AG09319 (cell line): Measurements from ENCODE around the gene LRRC8B.
"Not testable (repeated sequence)": the region's sequence is repeated elsewhere in the genome, so short reads cannot be mapped to it uniquely, and the experiment has no call there.

Experiments
- DNase-seq: peaks from one replicate; pipeline ENCODE4 v3.0.0-alpha.2; 2010; ENCODE audit warnings: low read depth; ENCODE audit errors: extremely low read depth
- TF ChIP-seq, protein P1 (sequence below): IDR thresholded peaks from 2 replicates; pipeline ENCODE4 v1.5.1; 2011; ENCODE audit warnings: low read depth, mild to moderate bottlenecking, inconsistent platforms, low read length, moderate library complexity

Gene LRRC8B

DNA sequence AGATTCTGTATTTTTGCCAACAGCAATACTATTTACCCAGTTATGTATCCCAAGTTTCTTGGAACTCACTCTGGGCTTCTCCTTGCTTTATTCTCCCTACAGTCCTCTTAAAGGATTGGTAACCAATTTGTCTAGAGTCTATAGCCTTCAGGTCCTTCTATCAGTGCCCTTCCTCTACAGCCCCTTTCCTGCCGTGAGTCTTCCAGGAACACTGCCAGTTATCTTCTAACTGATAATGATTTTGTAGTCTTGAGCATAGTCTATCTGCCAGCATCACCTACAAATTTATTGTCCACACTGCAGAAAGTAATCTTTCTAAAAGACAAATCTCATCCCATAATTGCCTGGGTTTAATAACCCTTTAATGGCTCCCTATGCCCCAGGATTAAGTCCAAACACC is 8.2 kb downstream of the LRRC8B start:
- TF ChIP-seq, protein P1, sequence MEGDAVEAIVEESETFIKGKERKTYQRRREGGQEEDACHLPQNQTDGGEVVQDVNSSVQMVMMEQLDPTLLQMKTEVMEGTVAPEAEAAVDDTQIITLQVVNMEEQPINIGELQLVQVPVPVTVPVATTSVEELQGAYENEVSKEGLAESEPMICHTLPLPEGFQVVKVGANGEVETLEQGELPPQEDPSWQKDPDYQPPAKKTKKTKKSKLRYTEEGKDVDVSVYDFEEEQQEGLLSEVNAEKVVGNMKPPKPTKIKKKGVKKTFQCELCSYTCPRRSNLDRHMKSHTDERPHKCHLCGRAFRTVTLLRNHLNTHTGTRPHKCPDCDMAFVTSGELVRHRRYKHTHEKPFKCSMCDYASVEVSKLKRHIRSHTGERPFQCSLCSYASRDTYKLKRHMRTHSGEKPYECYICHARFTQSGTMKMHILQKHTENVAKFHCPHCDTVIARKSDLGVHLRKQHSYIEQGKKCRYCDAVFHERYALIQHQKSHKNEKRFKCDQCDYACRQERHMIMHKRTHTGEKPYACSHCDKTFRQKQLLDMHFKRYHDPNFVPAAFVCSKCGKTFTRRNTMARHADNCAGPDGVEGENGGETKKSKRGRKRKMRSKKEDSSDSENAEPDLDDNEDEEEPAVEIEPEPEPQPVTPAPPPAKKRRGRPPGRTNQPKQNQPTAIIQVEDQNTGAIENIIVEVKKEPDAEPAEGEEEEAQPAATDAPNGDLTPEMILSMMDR = no peak
- no peak for DNase-seq

DNA sequence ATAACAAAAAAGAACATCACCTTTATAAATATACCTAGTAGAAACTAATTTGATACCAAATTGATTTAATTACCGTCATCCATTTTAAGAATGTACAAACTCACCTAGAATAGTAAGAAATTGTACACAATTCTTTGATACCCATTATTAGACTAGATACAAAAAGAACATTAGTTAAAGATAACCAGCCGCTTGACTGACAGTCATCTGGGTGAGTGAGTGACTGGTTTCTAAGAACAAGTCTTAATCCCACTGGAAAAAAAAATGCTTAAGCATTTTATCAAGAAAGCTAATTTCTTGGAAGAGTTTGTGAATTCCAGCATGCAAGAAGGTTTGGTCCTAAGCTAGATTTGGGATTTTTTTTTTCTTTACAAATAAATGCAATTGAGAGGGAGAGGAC is 10.9 kb downstream of the LRRC8B start:
- no peak for DNase-seq
- TF ChIP-seq, protein P1 = no peak

DNA sequence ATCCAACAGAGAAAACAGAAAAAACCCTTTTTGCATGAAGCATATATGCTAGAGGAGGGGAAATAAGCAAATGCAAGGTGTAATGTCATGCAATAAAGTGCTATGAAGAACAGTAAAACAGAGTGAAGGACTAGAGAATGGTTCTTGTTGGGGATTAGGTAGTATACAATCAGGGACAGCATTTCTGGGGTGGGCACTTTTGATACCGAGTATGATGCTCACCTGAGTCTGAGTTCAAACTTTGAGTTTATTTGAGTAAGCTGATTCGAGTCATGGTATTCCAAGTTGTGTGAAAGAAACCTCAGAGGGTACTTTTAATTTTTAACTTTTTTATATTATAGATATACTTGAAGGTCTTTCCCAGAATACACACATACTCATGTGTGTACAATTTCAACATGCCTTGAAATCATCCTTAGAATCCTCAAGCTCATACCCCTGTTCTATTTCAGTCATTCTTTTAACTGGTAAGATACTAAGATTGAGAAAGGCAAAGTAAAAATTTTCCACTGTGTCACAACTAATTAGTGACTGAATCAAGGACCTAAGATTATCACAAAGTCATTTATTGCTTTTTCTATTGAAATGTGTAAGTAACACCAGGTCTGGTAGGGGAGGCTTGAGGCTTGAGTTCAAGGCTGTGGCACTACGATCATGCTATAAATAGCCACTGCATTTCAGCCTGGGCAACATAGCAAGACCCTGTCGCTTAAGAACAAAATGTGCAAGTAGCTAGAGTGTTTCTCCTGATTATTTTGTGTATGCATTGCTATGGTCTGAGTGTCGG is 12.1 kb downstream of the LRRC8B start:
- TF ChIP-seq, protein P1 = no peak
- DNase-seq = no peak

DNA sequence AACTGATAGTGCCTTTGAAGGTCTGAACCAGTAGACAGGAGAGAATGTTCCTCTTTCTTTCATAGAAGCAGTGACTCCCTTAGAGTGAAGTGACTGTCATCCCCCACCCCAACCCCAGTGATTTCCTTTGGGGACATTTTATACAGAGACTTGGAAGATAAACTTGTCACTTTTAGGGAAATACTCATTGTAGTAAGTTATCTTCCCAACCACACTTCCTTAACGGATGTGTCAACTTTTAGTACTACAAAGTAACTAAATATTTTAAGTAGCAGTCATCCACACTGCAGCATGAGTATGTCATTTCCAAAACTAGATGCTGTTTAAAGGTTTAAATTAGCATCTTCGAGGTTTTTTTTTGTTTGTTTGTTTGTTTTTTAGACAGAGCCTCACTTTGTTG is 13.7 kb downstream of the LRRC8B start:
- no peak for DNase-seq
- TF ChIP-seq, protein P1 = no peak

DNA sequence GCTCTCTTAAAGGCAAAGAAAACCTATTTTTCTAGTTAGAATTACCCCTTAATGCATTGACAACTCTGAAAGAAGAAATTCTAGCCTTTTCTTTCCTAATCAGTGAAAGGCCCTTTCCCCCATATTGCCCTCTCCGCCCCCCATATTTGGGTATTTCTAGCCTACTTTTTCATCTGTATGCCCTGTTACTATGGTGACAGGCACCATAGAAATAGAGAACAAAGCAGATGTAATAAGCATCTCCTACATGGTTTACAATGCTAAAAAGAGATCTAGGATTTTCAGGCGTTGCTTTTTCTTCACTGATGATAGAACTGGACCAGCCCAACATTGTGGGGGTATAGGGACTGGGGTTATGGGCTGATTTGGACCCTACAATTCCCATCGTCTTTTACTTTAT is 14.5 kb downstream of the LRRC8B start:
- TF ChIP-seq, protein P1 = no peak
- no peak for DNase-seq

DNA sequence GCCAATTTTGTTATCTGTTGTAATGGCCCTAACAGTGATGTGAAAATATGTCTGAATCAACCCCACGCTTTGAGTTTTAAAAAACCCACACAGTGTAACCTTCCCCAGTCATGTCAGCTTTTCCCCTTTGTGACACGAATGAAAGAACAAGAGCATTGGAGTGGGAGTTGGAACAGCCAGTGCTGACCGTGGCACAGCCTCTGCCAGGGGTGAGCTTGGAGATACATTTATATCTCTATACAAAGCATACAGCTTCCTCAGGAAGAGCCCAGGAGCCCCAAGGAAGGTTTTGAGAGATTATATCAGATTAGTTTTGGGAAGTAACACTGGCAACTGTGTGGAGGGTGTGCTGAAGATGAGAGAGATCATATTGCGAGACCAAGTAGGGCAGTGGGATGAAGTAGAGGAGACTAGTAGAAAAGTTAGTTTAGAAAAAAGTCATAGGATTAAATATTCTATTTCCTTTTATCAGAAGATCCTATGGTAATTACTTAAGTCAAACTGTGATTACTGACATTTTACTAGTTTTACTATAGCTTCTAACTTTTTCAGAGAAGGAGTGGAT is 15.9 kb downstream of the LRRC8B start:
- TF ChIP-seq, protein P1 = no peak
- no peak for DNase-seq

DNA sequence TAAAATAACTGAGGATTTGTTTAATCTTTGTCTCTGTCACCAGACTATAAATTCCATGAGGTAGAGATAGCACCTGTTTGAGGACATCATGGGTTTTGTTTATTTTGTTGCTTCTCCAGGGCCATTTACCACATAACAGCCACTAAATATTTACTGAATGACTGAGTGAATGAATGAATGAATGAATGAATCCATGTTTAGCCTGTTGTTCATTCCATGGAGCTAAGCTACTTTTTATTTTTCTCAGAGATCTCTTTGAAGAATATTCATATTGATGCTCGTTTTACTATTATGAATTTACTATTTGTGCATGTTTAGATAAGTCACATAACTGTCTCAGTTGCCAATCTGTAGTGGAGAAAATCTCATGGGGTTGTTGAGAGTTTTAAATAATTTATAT is 17.7 kb downstream of the LRRC8B start:
- TF ChIP-seq, protein P1 = no peak
- no peak for DNase-seq

DNA sequence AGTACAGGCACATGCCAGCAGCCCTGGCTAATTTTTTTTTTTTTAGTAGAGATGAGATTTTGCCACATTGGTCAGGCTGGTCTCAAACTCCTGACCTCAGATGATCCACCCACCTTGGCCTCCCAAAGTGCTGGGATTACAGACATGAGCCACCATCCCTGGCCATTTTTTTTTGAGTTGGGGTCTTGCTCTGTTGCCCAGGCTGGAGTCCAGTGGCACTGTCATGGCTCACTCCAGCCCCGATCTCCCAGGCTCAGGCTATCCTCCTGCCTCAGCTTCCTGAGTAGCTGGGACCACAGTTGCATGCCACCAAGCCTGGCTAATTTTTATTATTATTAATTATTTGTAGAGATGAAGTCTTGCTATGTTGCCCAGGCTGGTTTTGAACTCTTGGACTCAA is 19.0 kb downstream of the LRRC8B start:
- DNase-seq = not testable (repeated sequence)
